H1 (cell line): ENCODE results near the gene SPPL3. TPM values are rescaled to one million over a fixed set of nuclear protein-coding genes. Genes with fewer than 3 reads are reported as not detected.

Experiments used
- CTCF ChIA-PET: fragments of 300-600 bp; sonication (Branson Sonifier 250); formaldehyde crosslinking; loops from one replicate; lab custom pipeline; 2021; ENCODE audit not compliant: partially characterized antibody; lab: Charles Lee
- POLR2A ChIA-PET: fragments of 300-600 bp; sonication (Branson Sonifier 250); formaldehyde crosslinking; loops from one replicate; lab custom pipeline; 2021; ENCODE audit warnings: inconsistent platforms; ENCODE audit not compliant: partially characterized antibody; lab: Charles Lee
- DNase-seq, 2 experiments: peaks; one replicate each; pipeline versions ENCODE4 v3.0.0 to v3.0.0-alpha.2; 2010 to 2022; ENCODE audit warnings: low spot score in 2 of 2, low read depth in 1 of 2, mixed read lengths in 1 of 2
- FAIRE-seq: peaks from 2 replicates; lab custom pipeline; 2011; peaks lifted over from hg19 to GRCh38; lab: Jason Lieb, UNC
- H2AFZ ChIP-seq: 2 replicates; pipeline ENCODE4 v1.8.1; 2012; ENCODE audit warnings: low read length, inconsistent platforms
- H2AK5ac ChIP-seq: 2 replicates; pipeline ENCODE4 v1.6.1; 2013; ENCODE audit warnings: low read depth, low read length
- H2BK120ac ChIP-seq: replicated peaks from 2 replicates; pipeline ENCODE3; 2013; ENCODE audit warnings: low read depth, low read length, inconsistent platforms
- H2BK12ac ChIP-seq: 2 replicates; pipeline ENCODE4 v1.6.1; 2013; ENCODE audit warnings: low read depth, low read length
- H2BK15ac ChIP-seq: 2 replicates; pipeline ENCODE4 v1.6.1; 2013; ENCODE audit warnings: low read length
- H2BK20ac ChIP-seq: 2 replicates; pipeline ENCODE4 v1.6.1; 2013; ENCODE audit warnings: low read length
- H2BK5ac ChIP-seq: 2 replicates; pipeline ENCODE4 v1.6.1; 2013; ENCODE audit warnings: low read depth, low read length
- H3K14ac ChIP-seq: 2 replicates; pipeline ENCODE4 v1.6.1; 2013; ENCODE audit warnings: inconsistent platforms; ENCODE audit not compliant: insufficient read length
- H3K18ac ChIP-seq: 2 replicates; pipeline ENCODE4 v1.6.1; 2013; ENCODE audit warnings: low read length; ENCODE audit errors: extremely low read depth
- H3K23ac ChIP-seq: 2 replicates; pipeline ENCODE4 v1.6.1; 2013; ENCODE audit warnings: inconsistent platforms; ENCODE audit not compliant: insufficient read length
- H3K23me2 ChIP-seq: 2 replicates; pipeline ENCODE4 v1.6.1; 2013; ENCODE audit warnings: low read depth, low read length
- H3K27ac ChIP-seq: 2 replicates; pipeline ENCODE4 v1.6.1; 2011; ENCODE audit warnings: low read depth, low read length, inconsistent platforms
- H3K27me3 ChIP-seq, 4 experiments: replicated peaks in 1 of 4; 1 replicate in 1 of 4; 2 replicates in 3 of 4; pipeline versions ENCODE4 v1.6.1 to v1.8.1; 2011 to 2013; ENCODE audit warnings: low read length in 3 of 4, mild to moderate bottlenecking in 3 of 4, inconsistent platforms in 2 of 4, mixed read lengths in 2 of 4, moderate library complexity in 1 of 4; ENCODE audit not compliant: control insufficient read depth in 3 of 4, insufficient read depth in 3 of 4; ENCODE audit errors: extremely low read depth in 1 of 4
- H3K36me3 ChIP-seq, 4 experiments: 2 replicates each; pipeline versions ENCODE4 v1.6.1 to v1.8.1; 2011 to 2013; ENCODE audit warnings: mild to moderate bottlenecking in 4 of 4, low read length in 3 of 4, moderate library complexity in 2 of 4, control low read depth in 1 of 4, inconsistent platforms in 1 of 4; ENCODE audit not compliant: insufficient read depth in 4 of 4, control insufficient read depth in 2 of 4
- H3K4ac ChIP-seq: replicated peaks from 2 replicates; pipeline ENCODE3; 2013; ENCODE audit warnings: low read length, low read depth, mixed read lengths, inconsistent platforms; ENCODE audit not compliant: insufficient read length
- H3K4me1 ChIP-seq, 4 experiments: replicated peaks in 1 of 4; 1 replicate in 1 of 4; 2 replicates in 3 of 4; pipeline versions ENCODE4 v1.6.1 to v1.8.1; 2011 to 2013; ENCODE audit warnings: low read length in 3 of 4, inconsistent platforms in 2 of 4, mixed read lengths in 1 of 4; ENCODE audit not compliant: insufficient read depth in 4 of 4, control insufficient read depth in 3 of 4
- H3K4me2 ChIP-seq, 2 experiments: 2 replicates each; pipeline versions ENCODE4 v1.6.1 to v1.8.1; 2011 to 2013; ENCODE audit warnings: low read depth in 2 of 2, low read length in 2 of 2, control low read depth in 1 of 2, inconsistent platforms in 1 of 2, mild to moderate bottlenecking in 1 of 2; ENCODE audit not compliant: insufficient read depth in 1 of 2
- H3K4me3 ChIP-seq, 4 experiments: fragments of 200-600, 300-600 bp in 1 of 4; sonication (generic), shearing (Covaris generic), sonication (Bioruptor Twin) in 1 of 4; 2 replicates each; pipeline versions ENCODE4 v1.5.1 to v1.8.1; 2011 to 2016; ENCODE audit warnings: low read length in 4 of 4, low read depth in 3 of 4, control low read depth in 2 of 4, inconsistent platforms in 2 of 4, mild to moderate bottlenecking in 2 of 4, mixed read lengths in 1 of 4, moderate library complexity in 1 of 4; ENCODE audit not compliant: insufficient read depth in 2 of 4; ENCODE audit errors: extremely low read depth in 1 of 4
- H3K56ac ChIP-seq: replicated peaks from 2 replicates; pipeline ENCODE3; 2013; ENCODE audit warnings: low read depth, mild to moderate bottlenecking, mixed read lengths, low read length, inconsistent platforms; ENCODE audit not compliant: insufficient read length
- H3K79me1 ChIP-seq: 2 replicates; pipeline ENCODE4 v1.6.1; 2013; ENCODE audit warnings: low read depth, low read length, control low read depth
- H3K79me2 ChIP-seq, 2 experiments: 2 replicates each; pipeline versions ENCODE4 v1.6.1 to v1.8.1; 2012 to 2013; ENCODE audit warnings: low read length in 2 of 2, mild to moderate bottlenecking in 2 of 2, inconsistent platforms in 1 of 2; ENCODE audit not compliant: insufficient read depth in 2 of 2, control insufficient read depth in 1 of 2
- H3K9ac ChIP-seq, 4 experiments: replicated peaks in 1 of 4; 1 replicate in 1 of 4; 2 replicates in 3 of 4; pipeline versions ENCODE4 v1.6.1 to v1.8.1; 2011 to 2013; ENCODE audit warnings: low read depth in 3 of 4, low read length in 3 of 4, control low read depth in 2 of 4, mild to moderate bottlenecking in 2 of 4, moderate library complexity in 2 of 4, inconsistent platforms in 1 of 4; ENCODE audit errors: extremely low read depth in 1 of 4
- H3K9me3 ChIP-seq, 2 experiments: 2 replicates each; pipeline versions ENCODE4 v1.6.1 to v1.8.1; 2012 to 2013; ENCODE audit warnings: mild to moderate bottlenecking in 2 of 2, moderate library complexity in 2 of 2, control low read depth in 1 of 2, inconsistent platforms in 1 of 2, low read depth in 1 of 2, low read length in 1 of 2, mixed read lengths in 1 of 2; ENCODE audit not compliant: insufficient read depth in 2 of 2
- H4K20me1 ChIP-seq, 2 experiments: replicated peaks in 1 of 2; 2 replicates each; pipeline versions ENCODE3 to v1.8.1; 2011 to 2013; ENCODE audit warnings: inconsistent platforms in 2 of 2, low read length in 2 of 2, mild to moderate bottlenecking in 1 of 2; ENCODE audit not compliant: insufficient read depth in 2 of 2, control insufficient read depth in 1 of 2
- H4K5ac ChIP-seq: 2 replicates; pipeline ENCODE4 v1.6.1; 2013; ENCODE audit warnings: low read length, low read depth, mixed read lengths, inconsistent platforms; ENCODE audit not compliant: insufficient read length
- H4K8ac ChIP-seq: 2 replicates; pipeline ENCODE4 v1.8.0; 2013; ENCODE audit warnings: mild to moderate bottlenecking, moderate library complexity, low read length, inconsistent platforms; ENCODE audit not compliant: insufficient read depth; ENCODE audit errors: extremely low read depth
- H4K91ac ChIP-seq: replicated peaks from 2 replicates; pipeline ENCODE3; 2013; ENCODE audit warnings: low read length, mixed read lengths, inconsistent platforms; ENCODE audit not compliant: insufficient read length
- CTCF ChIP-seq, 3 experiments: IDR thresholded peaks; 1 replicate in 2 of 3; 2 replicates in 1 of 3; pipeline versions ENCODE4 v1.5.1 to v1.6.1; 2011; ENCODE audit warnings: low read length in 3 of 3, mild to moderate bottlenecking in 3 of 3, inconsistent platforms in 2 of 3, low read depth in 1 of 3, moderate library complexity in 1 of 3; ENCODE audit not compliant: insufficient read depth in 1 of 3; ENCODE audit errors: control extremely low read depth in 1 of 3
- HDAC6 ChIP-seq: IDR thresholded peaks from one replicate; pipeline ENCODE4 v1.7.1; 2012; ENCODE audit warnings: low read depth, mild to moderate bottlenecking, inconsistent platforms, low read length, moderate library complexity
- WGBS, 2 experiments: shearing (Covaris generic) in 1 of 2; methylation state at CpG; one replicate each; pipeline versions ENCODE4 v1.1.6 to v1.1.7; 2013 to 2015; ENCODE audit warnings: low lambda C conversion rate in 2 of 2, mixed read lengths in 2 of 2, inconsistent platforms in 1 of 2, low coverage in 1 of 2, missing lambda C conversion rate in 1 of 2; ENCODE audit not compliant: insufficient replicate concordance in 2 of 2, insufficient coverage in 1 of 2, insufficient read length in 1 of 2; ENCODE audit errors: extremely low coverage in 1 of 2, missing lambda C conversion rate in 1 of 2; 5-methylcytosine and 5-hydroxymethylcytosine counted together
- polyA plus RNA-seq, 7 experiments: library from polyadenylated mRNA; depleted of rRNA in 3 of 7; stranded (reverse) in 5 of 7; unstranded in 2 of 7; fragments of >200 nt in 5 of 7; fragments of 200-250 nt in 2 of 7; gene quantifications; 1 replicate in 5 of 7; 2 replicates in 1 of 7; 4 replicates in 1 of 7; pipeline versions ENCODE4 v1.2.1 to v1.2.3, GENCODE V29; 2011 to 2013; ENCODE audit warnings: missing spikeins in 2 of 7, mixed read lengths in 2 of 7
- total RNA-seq: library from RNA; stranded (reverse); fragmentation: NEBNext Ultra II Directional; extraction: Animal tissue kit (Norgen Biotek cat#: 25700); gene quantifications from 2 replicates; pipeline ENCODE4 v1.2.1, GENCODE V29; 2021

SPPL3 gene
- total and polyA plus RNA-seq, 2 of the 8 experiments (the other 6 are each of a cell fraction or from before 2014, with no cell fraction given), result 27.3 to 48.4 TPM

- Histone ChIP-seq H4K8ac (no peak overlapping the region), H2BK20ac (no peak overlapping the region), H3K79me2 (no peaks in the 10 kb centered on the region), H4K5ac (no peak overlapping the region), H4K20me1 (peaks cover 0 to 1% of the 10 kb centered on the region in 2 experiments), H3K18ac (no peak overlapping the region), H3K9me3 (no peaks in the 10 kb centered on the region), H3K9ac (no peak overlapping the region), H2BK5ac (no peak overlapping the region), H3K36me3 (no peaks in the 10 kb centered on the region; a peak in 3 of 8 replicates), H3K23me2 (no peaks in the 10 kb centered on the region), H3K27me3 (no peaks in the 10 kb centered on the region), H3K27ac (no peak overlapping the region), H3K79me1 (no peaks in the 10 kb centered on the region), H3K4me1 (peaks cover 0 to 3% (median 0%) of the 10 kb centered on the region in 4 experiments; a peak in 1 of 7 replicates), H3K4me3 (no peak overlapping the region), H2BK12ac (no peak overlapping the region), H2BK15ac (no peak overlapping the region), H2AK5ac (no peak overlapping the region), H2BK120ac (no peak overlapping the region), H3K4ac (no peak overlapping the region), H3K14ac (no peak overlapping the region), H3K4me2 (no peak overlapping the region), H2AFZ (no peak overlapping the region), H3K56ac (no peak overlapping the region), H3K23ac (no peak overlapping the region), H4K91ac (no peak overlapping the region)
- ChIA-PET POLR2A (no interaction called here), CTCF (interaction anchor here (0.8 to 1.4 kb wide), 5 partner anchors 9 to 229 kb away, joined by 3 to 4 read pairs (median 3); no protein-coding TSS in a partner anchor)
- TF ChIP-seq HDAC6 (no peak), CTCF (IDR thresholded peaks at IDR 0.05; ENCODE audit: control extremely low read depth in 1 of 3, insufficient read depth in 1 of 3, low read depth in 1 of 3, low read length in 3 of 3) (peak in 1 of 3 experiments; percentile 15; a peak in 1 of 4 replicates)
- WGBS, 2 experiments, result 87% methylated on average over 7 of the region's 7 CpGs; no CpG with 5 or more reads in 1 of the 2 experiments
- DNase-seq (no peak), FAIRE-seq (no peak)
Measured at GRCh38 chr12:120775862-120776552, 128.2 kb downstream of the SPPL3 start.
